OCI-LY1 (cell line): ENCODE measurements around the gene OLAH.

ENCODE experiments used
- EZH2 ChIP-seq: fragments of 200-600 bp; sonication (generic), shearing (Covaris generic); IDR thresholded peaks from 2 replicates; pipeline ENCODE4 v1.8.0; 2017; ENCODE audit warnings: borderline replicate concordance, mixed run types, mild to moderate bottlenecking, antibody characterized with exemption, low read length, moderate library complexity, mixed read lengths
- TF ChIP-seq, protein P1 (sequence below): fragments of 200-600 bp; sonication (generic), shearing (Covaris generic); IDR thresholded peaks from 2 replicates; pipeline ENCODE4 v1.5.1; 2017; ENCODE audit warnings: mild to moderate bottlenecking, antibody characterized with exemption, low read length, moderate library complexity, mixed read lengths

DNA sequence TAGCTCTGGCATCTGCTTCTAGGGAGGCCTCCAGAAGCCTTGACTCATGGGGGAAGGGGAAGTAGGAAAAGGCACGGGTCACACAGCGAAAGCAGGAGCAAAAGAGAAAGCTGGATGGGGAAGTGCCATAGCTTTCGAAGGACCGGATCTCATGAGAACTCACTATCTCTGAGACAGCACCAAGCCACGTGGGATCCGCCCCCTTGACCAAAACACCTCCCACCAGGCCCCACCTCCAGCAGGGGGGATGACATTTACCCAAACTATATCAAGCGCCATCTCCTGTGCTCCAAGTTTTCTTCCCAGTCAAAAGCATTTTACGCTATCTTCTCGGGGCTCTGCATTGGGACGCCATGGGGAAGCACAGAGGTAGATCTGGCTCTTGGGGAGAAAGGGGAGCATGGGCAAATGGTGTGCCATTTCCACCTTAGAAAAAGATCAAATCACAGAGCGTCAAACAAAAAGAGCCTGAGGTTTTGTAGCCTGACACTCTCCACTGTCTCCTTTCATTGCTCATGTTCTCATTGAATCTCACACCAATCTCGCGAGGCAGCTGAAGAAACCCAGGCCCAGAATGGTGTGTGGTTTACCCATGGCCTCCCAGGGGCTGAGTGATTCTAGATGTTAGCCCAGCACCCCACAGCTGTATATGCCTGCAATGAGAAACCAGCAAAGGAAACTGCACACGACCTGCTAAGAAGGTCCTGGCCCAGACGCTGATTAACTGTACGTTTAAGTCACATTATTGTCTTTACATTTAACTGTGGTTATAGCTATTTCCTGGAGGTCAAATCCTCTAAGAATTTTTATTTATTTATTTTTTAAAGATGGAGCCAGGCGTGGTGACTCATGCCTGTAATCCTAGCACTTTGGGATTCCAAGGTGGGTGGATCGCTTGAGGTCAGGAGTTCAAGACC, 8.1 kb upstream of the OLAH start:
- TF ChIP-seq, protein P1, sequence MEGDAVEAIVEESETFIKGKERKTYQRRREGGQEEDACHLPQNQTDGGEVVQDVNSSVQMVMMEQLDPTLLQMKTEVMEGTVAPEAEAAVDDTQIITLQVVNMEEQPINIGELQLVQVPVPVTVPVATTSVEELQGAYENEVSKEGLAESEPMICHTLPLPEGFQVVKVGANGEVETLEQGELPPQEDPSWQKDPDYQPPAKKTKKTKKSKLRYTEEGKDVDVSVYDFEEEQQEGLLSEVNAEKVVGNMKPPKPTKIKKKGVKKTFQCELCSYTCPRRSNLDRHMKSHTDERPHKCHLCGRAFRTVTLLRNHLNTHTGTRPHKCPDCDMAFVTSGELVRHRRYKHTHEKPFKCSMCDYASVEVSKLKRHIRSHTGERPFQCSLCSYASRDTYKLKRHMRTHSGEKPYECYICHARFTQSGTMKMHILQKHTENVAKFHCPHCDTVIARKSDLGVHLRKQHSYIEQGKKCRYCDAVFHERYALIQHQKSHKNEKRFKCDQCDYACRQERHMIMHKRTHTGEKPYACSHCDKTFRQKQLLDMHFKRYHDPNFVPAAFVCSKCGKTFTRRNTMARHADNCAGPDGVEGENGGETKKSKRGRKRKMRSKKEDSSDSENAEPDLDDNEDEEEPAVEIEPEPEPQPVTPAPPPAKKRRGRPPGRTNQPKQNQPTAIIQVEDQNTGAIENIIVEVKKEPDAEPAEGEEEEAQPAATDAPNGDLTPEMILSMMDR: no peak
- TF ChIP-seq EZH2: no peak
